CD4-positive, alpha-beta T cell treated with Interleukin-21 for 1 hour (primary cell): ENCODE results near the gene MTMR3.
A peak's percentile ranks its signal among the peaks of the same experiment; 100 is the strongest.

Experiments used
- DNase-seq: peaks from one replicate; pipeline ENCODE4 v3.0.0-alpha.2; 2020

MTMR3 gene

DNA sequence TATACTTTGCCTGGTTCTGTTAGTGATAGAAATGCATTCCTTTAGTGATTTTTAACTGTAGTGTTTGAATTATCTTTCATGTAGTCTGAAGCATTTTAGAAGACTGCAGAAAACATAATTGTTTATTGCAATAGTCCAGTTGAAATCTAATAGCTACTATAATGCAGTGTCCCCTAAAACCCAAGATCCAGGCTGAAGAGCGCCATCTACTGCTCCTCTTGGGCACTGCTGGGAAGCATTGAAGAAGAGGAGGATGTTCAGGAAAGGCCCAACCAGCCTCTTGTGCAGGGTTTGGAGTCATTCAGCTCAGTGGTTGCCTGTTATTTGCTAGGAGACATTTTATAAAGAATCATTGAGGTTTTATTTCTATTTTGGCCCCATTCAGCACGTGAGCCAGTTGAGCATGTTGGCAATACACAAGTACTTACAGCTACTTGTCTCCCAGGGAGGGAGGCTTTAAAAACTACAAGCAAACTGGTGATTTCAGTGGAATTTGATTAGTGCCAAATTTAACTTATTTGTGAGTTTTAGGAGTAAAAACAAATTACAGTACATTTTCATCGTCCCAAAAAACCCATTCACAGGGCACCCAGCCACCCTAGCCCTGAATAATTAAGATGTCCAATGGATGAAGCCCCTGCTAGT lies 122.4 kb downstream of the MTMR3 start:
- peak; percentile 63 for DNase-seq

GRCh38 chr22:30007361-30007760 lies 124.4 kb downstream of the MTMR3 start:
- DNase-seq: no peak

- DNase-seq: no peak
These were observed 125.4 kb downstream of the MTMR3 start for GRCh38 chr22:30008401-30008800.

- no peak for DNase-seq
These were observed 126.5 kb downstream of the MTMR3 start for GRCh38 chr22:30009478-30009877.

- no peak for DNase-seq
These were observed 127.9 kb downstream of the MTMR3 start for GRCh38 chr22:30010789-30011405.

DNA sequence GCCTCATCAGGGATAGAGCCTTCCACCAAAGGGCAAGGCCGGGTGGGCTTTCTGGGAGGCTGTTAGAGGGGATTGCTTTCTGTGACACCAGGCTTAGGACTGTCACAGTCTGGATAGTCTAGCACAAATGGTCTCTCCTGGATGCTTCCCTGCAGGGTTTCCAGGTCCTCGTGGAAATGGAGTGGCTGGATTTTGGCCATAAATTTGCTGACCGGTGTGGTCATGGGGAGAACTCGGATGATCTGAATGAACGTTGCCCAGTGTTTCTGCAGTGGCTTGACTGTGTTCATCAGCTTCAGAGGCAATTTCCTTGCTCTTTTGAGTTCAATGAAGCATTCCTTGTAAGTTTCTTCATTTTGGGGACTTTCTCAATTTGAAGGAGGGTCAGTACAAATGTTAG lies 130.2 kb downstream of the MTMR3 start:
- DNase-seq: no peak

GRCh38 chr22:30014244-30014643 lies 131.3 kb downstream of the MTMR3 start:
- no peak for DNase-seq

DNA sequence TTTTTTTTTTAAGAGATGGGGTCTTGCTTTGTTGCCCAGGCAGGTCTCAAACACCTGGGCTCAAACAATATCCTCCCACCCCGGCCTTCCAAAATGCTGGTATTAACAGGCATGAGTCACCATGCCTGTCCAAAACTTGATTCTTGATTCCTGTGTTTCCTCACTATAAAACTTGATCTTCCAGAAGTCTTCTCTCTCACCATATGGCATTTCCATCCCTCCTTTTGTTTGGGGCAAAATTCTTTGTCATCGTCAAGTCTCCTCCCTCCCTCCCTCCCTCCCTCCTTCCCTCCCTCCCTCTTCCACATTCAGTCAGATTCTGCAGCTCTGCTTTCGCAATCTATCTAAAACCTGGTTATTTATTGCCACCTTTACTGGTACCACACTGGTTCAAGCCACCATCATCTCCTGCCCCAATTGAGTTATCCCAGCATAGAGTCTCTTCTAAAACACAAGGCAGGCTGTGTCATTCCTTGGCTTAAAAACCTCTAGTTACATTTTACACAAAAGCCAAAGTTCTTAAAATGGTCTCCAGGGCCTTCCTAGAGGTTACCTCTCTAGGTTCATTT lies 132.3 kb downstream of the MTMR3 start:
- no peak for DNase-seq

DNA sequence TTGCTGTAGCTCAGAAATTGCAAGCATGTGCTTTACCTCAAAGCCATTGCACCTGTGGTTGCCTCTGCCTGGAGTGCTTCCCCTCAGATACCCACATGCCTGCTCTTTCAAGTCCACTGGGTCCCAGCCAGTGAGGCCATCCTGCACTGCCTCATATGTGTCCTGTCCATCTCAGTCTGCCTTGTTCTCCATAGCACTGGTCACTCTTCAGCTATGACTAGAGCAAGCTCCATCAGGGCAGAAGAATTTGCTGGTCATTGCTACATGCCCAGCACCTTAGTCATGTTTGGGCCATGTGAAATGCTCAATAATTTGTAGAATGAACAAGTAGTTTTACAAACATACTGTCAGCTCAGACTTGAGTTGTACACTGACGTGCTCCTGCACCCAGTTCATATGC lies 132.9 kb downstream of the MTMR3 start:
- DNase-seq: no peak

DNA sequence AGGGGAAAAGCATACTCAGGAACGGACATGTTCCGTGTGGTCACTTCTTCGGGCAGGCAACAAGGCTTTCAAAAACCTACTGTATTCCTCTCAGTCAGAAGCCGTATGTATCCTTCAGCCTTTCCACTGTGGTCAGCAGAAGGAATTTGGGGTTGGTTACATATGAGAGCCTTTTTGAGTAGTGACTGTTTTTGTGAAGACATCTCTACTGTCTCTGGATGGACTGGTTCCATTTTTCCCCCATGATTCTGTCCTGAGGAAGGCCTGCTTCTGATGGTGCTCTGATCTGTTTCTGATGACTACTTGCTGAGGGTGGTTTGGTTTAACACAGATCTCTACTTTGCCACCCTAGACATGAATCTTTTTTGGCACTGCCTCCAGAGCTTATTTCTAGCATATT lies 133.6 kb downstream of the MTMR3 start:
- DNase-seq: no peak

DNA sequence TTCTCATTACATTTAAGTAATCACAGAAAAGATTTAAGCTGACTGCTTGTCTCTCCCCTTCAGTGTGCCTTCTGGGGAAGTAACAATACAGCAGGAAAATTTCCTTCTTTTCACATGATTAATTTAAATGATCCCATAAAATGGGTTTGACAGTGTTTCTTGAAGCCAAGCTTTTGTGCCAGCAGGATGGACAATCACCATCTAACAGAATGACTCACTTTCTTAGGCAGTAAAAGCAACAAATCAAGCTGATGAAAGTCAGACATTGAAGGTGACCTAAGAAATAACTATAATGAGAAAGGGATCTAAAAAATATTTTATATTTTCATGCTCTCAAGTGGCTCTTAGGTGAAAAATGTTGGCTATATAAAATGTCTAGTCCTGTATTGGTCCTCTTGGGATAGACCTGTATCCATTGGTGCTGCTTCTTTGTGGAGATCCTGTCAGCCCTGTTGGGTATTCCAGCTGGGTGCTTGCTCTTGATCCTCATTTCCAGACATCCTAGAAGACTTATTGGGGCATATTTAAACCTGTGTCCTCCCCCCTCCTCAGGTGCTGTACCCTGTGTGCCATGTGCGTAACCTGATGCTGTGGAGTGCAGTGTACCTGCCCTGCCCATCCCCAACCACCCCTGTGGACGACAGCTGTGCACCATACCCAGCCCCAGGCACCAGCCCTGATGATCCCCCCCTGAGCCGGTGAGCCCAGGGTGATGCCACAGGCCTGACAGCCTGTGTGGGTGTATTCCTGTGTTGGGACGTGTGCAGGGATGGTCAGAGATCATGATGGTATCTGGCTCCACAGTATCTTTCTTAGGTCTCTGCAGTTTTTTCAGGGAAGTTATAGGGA lies 134.6 kb downstream of the MTMR3 start:
- DNase-seq: no peak

DNA sequence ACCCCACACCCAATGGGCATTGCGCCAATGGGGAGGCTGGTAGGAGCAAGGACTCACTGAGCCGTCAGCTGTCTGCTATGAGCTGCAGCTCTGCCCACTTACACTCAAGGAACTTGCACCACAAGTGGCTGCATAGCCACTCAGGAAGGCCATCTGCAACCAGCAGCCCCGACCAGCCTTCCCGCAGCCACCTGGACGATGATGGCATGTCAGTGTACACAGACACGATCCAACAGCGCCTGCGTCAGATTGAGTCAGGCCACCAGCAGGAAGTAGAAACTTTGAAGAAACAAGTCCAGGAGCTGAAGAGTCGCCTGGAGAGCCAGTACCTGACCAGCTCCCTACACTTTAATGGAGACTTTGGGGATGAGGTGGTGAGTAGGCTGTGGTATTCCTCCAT lies 137.5 kb downstream of the MTMR3 start:
- DNase-seq: no peak

GRCh38 chr22:30021338-30021737 lies 138.4 kb downstream of the MTMR3 start:
- no peak for DNase-seq

DNA sequence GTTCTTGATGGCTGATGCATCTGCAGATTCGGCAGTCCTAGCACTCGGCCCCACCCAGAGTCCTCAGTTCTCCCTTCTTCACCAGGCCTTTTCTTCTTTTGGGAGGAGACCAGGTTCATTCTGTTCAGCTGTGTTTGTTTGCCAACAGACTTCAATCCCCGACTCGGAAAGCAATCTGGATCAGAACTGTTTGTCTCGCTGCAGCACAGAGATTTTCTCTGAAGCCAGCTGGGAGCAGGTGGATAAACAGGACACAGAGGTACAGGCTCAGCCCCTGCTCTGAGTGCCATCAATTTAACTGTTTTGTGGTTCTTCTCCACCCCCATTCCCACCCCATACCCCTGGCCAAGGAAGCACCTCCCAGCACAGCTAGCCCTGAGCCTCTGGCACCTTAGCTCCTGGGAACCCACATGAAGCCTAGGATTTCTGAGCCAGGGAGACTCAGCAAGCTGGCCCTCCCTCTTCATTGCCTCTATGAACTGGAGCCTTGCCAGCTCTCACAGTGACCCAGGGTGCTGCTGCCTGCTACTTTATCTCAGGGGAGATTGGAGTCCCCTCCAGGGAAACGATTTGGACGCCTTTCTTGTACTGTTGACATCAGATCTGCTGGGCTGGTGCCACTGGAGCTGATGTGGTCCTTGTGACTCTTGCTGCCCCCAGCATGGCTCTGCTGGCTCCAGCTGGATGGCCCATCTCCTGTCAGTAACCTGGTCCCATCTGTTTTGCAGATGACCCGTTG lies 139.1 kb downstream of the MTMR3 start:
- DNase-seq: no peak

- no peak for DNase-seq
These were observed 140.2 kb downstream of the MTMR3 start for GRCh38 chr22:30023099-30023660.

DNA sequence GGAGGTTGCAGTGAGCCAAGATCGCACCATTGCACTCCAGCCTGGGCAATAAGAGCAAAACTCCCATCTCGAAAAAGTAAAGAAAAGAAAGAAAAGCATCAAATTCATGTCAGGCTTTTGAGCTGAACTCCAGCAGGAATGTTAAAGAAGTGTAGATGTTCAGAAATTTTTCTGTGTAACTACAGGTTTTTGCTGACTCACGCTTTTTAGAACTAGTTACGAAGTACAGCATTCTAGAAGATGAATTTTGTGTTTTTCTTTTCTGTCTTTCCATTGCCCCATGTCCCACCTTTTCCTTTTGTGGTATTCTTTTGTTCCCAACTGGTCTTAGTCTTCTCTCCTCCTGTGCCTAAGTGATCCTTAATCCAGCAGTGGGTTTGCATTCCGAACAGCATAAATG lies 141.3 kb downstream of the MTMR3 start:
- DNase-seq: no peak

DNA sequence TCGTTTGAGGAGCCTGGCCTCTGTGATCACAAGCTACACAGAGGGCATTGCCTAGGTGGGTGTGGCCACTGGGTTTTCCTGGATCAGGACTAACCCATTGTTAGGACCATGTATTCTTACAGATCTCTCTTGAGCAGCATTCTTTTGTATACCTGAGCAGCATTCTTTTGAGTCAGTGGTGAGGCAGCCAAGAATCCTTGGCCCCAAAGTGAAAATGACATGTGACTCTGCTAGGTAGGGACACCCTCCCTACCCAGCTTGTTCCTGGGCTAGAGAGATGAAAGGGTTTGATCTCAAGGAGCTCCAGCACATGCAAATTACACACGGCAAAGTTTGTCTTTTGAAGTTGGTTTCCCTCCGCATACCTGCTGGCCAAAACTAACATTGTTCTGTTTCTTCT lies 142.2 kb downstream of the MTMR3 start:
- no peak for DNase-seq

DNA sequence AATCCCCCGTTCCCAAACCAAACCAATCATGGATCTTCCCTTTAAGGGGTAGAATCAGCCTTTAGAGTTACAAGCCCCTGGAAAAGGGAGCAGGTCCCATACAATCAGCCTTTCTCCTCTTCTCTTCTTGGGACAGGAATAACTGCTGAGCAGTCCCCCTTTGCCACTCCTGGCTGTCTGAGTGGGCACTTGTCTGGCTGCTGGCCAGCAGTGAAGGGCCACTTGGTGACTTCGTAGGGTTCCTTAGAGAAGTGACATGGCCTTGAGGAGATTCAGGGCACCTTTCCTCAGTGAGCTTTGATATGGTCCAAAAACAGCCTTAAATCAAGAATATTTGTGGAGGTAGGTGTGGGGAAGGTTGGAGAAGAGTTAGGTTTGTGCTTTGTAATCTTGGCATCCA lies 143.8 kb downstream of the MTMR3 start:
- DNase-seq: no peak

DNA sequence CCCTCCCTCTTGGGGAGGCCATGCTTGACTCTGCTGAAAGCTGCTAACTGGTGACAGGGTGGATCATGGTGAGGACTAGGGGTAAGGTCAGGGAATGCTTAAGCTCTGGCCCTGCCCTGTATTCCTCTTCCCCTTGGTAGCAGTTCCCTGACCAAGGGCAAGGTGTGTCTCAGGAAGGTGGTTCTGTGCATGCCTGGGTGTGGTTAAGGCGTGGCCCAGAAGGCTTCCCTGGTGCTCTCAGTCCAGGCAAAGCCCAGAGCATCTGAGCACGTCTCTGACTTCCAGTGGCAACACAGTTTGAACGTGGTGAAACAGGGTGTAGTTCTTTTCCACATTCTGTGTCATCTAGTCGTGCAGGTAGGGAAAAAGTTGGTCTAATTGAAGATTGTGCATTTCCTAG lies 144.2 kb downstream of the MTMR3 start:
- no peak for DNase-seq

- no peak for DNase-seq
These were observed 144.8 kb downstream of the MTMR3 start for GRCh38 chr22:30027791-30028190.

GRCh38 chr22:30028731-30029130 lies 145.8 kb downstream of the MTMR3 start:
- DNase-seq: no peak

- DNase-seq: no peak
These were observed 146.5 kb downstream of the MTMR3 start for GRCh38 chr22:30029512-30029911.

GRCh38 chr22:30030329-30030728 lies 147.4 kb downstream of the MTMR3 start:
- DNase-seq: no peak
